GM23248 (cell line): ENCODE measurements around the gene MRPS24. TPM values are rescaled to one million over a fixed set of nuclear protein-coding genes. Genes with fewer than 3 reads are reported as not detected.

Experiments used
- DNase-seq: peaks from one replicate; pipeline ENCODE4 v3.0.0-alpha.2; 2015
- H2AFZ ChIP-seq: fragments of 200-600 bp; sonication (generic); 2 replicates; pipeline ENCODE4 v1.6.1; 2016; ENCODE audit warnings: antibody characterized with exemption
- H3F3A ChIP-seq: fragments of 200-600 bp; sonication (generic); 2 replicates; pipeline ENCODE4 v1.6.1; 2016; ENCODE audit warnings: mild to moderate bottlenecking, antibody characterized with exemption, mixed run types; ENCODE audit not compliant: insufficient read depth
- H3K27ac ChIP-seq: fragments of 200-600 bp; sonication (generic); 2 replicates; pipeline ENCODE4 v1.5.1; 2016; ENCODE audit warnings: mild to moderate bottlenecking
- H3K27me3 ChIP-seq: fragments of 200-600 bp; sonication (generic); replicated peaks from 2 replicates; pipeline ENCODE4 v1.6.1; 2016; ENCODE audit warnings: mild to moderate bottlenecking; ENCODE audit not compliant: insufficient read depth
- H3K36me3 ChIP-seq: fragments of 200-600 bp; sonication (generic); 2 replicates; pipeline ENCODE4 v1.6.1; 2016; ENCODE audit warnings: low read depth, mild to moderate bottlenecking
- H3K4me1 ChIP-seq: fragments of 200-600 bp; sonication (generic); 2 replicates; pipeline ENCODE4 v1.6.1; 2016; ENCODE audit warnings: mild to moderate bottlenecking; ENCODE audit not compliant: insufficient read depth
- H3K4me2 ChIP-seq: fragments of 200-600 bp; sonication (generic); one replicate; pipeline ENCODE4 v1.6.1; 2016; ENCODE audit warnings: mild to moderate bottlenecking; ENCODE audit not compliant: unreplicated experiment
- H3K4me3 ChIP-seq: fragments of 200-600 bp; sonication (generic); 2 replicates; pipeline ENCODE4 v1.5.1; 2016; ENCODE audit warnings: mild to moderate bottlenecking
- H3K79me2 ChIP-seq: fragments of 200-600 bp; sonication (generic); 2 replicates; pipeline ENCODE4 v1.6.1; 2016; ENCODE audit warnings: mild to moderate bottlenecking; ENCODE audit not compliant: insufficient read depth
- H3K9ac ChIP-seq: fragments of 200-600 bp; sonication (generic); 2 replicates; pipeline ENCODE4 v1.6.1; 2016; ENCODE audit warnings: mild to moderate bottlenecking
- H3K9me2 ChIP-seq: fragments of 200-600 bp; sonication (generic); 2 replicates; pipeline ENCODE4 v1.6.1; 2016; ENCODE audit warnings: mixed run types, mild to moderate bottlenecking, moderate library complexity; ENCODE audit not compliant: insufficient read depth
- H3K9me3 ChIP-seq: fragments of 200-600 bp; sonication (generic); one replicate; pipeline ENCODE4 v1.6.1; 2017; ENCODE audit warnings: low read depth
- H4K20me1 ChIP-seq: fragments of 200-600 bp; sonication (generic); 2 replicates; pipeline ENCODE4 v1.6.0; 2016; ENCODE audit not compliant: insufficient read depth
- EZH2 ChIP-seq: fragments of 200-600 bp; sonication (generic); IDR thresholded peaks from 2 replicates; pipeline ENCODE4 v1.6.1; 2018; ENCODE audit warnings: antibody characterized with exemption, mild to moderate bottlenecking; ENCODE audit not compliant: insufficient read depth, poor library complexity, severe bottlenecking
- EZH2phosphoT487 ChIP-seq: fragments of 200-600 bp; sonication (generic); IDR thresholded peaks from 2 replicates; pipeline ENCODE4 v1.6.1; 2018; ENCODE audit warnings: antibody characterized with exemption, moderate library complexity, mild to moderate bottlenecking, low read depth; ENCODE audit not compliant: insufficient read depth
- WGBS, 2 experiments: methylation state at CpG; one replicate each; pipeline ENCODE4 v1.1.6; 2015 to 2017; ENCODE audit warnings: low lambda C conversion rate in 2 of 2, low coverage in 1 of 2; ENCODE audit errors: missing lambda C conversion rate in 2 of 2; 5-methylcytosine and 5-hydroxymethylcytosine counted together
- in situ Hi-C: fragments of 300-500 bp; cut with MboI; formaldehyde crosslinking; loops from 2 replicates; pipeline ENCODE4 v1.15.0; 2020
- polyA plus RNA-seq: library from polyadenylated mRNA; unstranded; fragments of >200 nt; fragmentation: Nextera tagmentation; extraction: Ambion mirVana; gene quantifications from 2 replicates; pipeline ENCODE4 v1.2.1, GENCODE V29; 2016
- total RNA-seq: library from RNA; depleted of rRNA; stranded (reverse); fragments of >200 nt; shearing (Covaris generic); gene quantifications from 2 replicates; pipeline ENCODE4 v1.2.3, GENCODE V29; 2014

The MRPS24 gene
- total and polyA plus RNA-seq, 2 experiments from 2014 or later: 113 to 163 TPM

DNA sequence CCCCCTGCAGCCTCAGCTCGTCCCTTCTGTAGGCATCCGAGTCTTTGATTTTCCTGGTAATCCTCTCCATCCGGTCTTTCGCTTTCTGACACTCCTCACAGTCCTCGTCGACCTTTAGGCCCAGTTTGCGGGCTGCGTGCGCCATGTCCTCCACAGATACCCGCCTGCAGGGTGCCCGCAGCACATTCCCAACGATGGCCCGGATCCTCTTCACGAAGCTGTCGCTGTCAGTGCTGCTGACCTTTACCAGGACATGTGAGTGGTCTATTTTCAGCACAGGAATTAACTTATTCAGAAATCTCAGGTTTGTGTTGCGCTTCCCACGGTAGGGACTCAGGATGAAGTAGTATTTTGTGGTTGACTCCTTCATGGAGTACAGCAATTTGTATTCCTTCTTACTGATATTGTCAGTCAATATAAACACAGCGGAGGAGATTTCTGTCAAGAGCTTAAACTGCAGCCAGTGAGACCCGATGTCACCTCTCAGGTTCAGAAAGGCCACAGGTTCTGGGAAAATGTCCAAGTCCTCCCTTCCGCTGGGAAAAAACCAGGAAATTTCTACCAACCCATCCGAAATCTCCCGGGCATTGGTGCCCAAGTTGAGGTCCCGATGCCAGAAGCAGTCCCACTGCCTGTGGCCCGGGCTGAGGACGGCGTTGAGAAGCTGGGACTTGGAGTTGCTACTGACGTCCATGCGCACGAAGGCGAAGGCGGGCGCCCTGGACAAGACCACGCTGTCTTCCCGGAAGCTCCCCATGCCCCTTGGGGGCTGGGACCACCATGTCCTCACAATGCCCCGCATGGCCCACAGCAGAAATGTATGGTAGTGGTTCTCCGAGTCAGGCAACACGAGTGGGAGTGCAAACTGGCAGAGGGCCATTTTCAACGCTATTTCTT, 8.9 kb upstream of the MRPS24 start:
- Histone ChIP-seq H3K9me2 (no peaks in the 10 kb centered on the region), H3K36me3 (peaks cover 25% of the 10 kb centered on the region), H3K4me3 (no peak overlapping the region), H3K9me3 (no peaks in the 10 kb centered on the region), H3K27me3 (no peaks in the 10 kb centered on the region), H2AFZ (no peak overlapping the region), H3K79me2 (peaks cover 37% of the 10 kb centered on the region), H3K27ac (peak overlapping the region; percentile 79), H3F3A (peaks cover 56% of the 10 kb centered on the region), H4K20me1 (no peaks in the 10 kb centered on the region), H3K4me1 (peaks cover 40% of the 10 kb centered on the region), H3K9ac (no peak overlapping the region; the same call in 1 of the 2 replicates), H3K4me2 (peak overlapping the region; percentile 55)
- DNase-seq: no peak
- in situ Hi-C loops: no loop called here
- TF ChIP-seq EZH2 (no peak), EZH2phosphoT487 (no peak)
- 94 to 95% methylated on average over 36 to 38 of the region's 38 CpGs for WGBS, 2 experiments

- Histone ChIP-seq H3K79me2 (peaks cover 33% of the 10 kb centered on the region), H3K4me2 (no peak overlapping the region), H3K9ac (no peak overlapping the region), H3K9me2 (no peaks in the 10 kb centered on the region), H3K27ac (no peak overlapping the region), H3K4me3 (no peak overlapping the region), H4K20me1 (no peaks in the 10 kb centered on the region), H3K36me3 (peaks cover 22% of the 10 kb centered on the region), H3K4me1 (peaks cover 43% of the 10 kb centered on the region), H3K27me3 (no peaks in the 10 kb centered on the region), H2AFZ (no peak overlapping the region), H3F3A (peaks cover 61% of the 10 kb centered on the region), H3K9me3 (no peaks in the 10 kb centered on the region)
- no peak for DNase-seq
- TF ChIP-seq EZH2phosphoT487: no peak
- no peak for TF ChIP-seq EZH2
- in situ Hi-C loops: no loop called here
- 89 to 92% methylated on average over 24 to 28 of the region's 29 CpGs for WGBS, 2 experiments
Observed at GRCh38 chr7:43876976-43877745, 7.8 kb upstream of the MRPS24 start.

DNA sequence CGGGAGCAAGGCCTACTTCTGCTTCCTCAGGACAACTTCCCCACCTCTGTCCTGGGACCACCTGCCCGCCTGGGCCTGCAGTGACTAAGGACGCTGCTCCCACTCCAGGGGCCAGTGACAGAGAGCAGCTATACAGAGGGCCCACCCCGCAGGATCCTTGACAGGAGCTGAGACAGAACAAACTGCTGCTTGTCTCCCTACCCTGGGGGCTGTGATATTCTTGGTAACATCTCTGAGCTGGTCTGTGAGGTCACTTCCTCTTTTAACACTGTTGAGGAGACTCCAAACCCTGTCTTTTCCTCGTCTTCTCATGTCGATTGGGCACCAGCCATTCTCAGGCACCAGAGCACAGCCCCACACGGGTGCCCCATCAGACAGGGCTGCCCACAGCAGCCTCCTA, 6.9 kb upstream of the MRPS24 start:
- TF ChIP-seq EZH2 (no peak), EZH2phosphoT487 (no peak)
- H3K36me3 ChIP-seq: peaks cover 22% of the 10 kb centered on the region
- no peaks in the 10 kb centered on the region for H3K9me2 ChIP-seq
- no peak for DNase-seq
- H3K4me2 ChIP-seq: no peak overlapping the region
- no peak overlapping the region for H3K27ac ChIP-seq
- 93 to 94% methylated on average over 7 of the region's 7 CpGs for WGBS, 2 experiments
- no peaks in the 10 kb centered on the region for H3K9me3 ChIP-seq
- peaks cover 33% of the 10 kb centered on the region for H3K79me2 ChIP-seq
- no peaks in the 10 kb centered on the region for H4K20me1 ChIP-seq
- no peaks in the 10 kb centered on the region for H3K27me3 ChIP-seq
- H2AFZ ChIP-seq: no peak overlapping the region
- no peak overlapping the region for H3K9ac ChIP-seq
- no peak overlapping the region for H3K4me3 ChIP-seq
- peaks cover 49% of the 10 kb centered on the region for H3K4me1 ChIP-seq
- in situ Hi-C loops: no loop called here
- H3F3A ChIP-seq: peaks cover 62% of the 10 kb centered on the region

GRCh38 chr7:43873300-43873699, 4.0 kb upstream of the MRPS24 start:
- peaks cover 4% of the 10 kb centered on the region; the same call in 1 of the 2 replicates for H3K36me3 ChIP-seq
- H3K4me1 ChIP-seq: peaks cover 44% of the 10 kb centered on the region
- H3K4me3 ChIP-seq: peak overlapping the region; percentile 46
- 11 to 18% methylated on average over 5 of the region's 5 CpGs for WGBS, 2 experiments
- H3K79me2 ChIP-seq: peaks cover 34% of the 10 kb centered on the region
- peak overlapping the region; percentile 59 for H3K4me2 ChIP-seq
- no peaks in the 10 kb centered on the region for H3K9me3 ChIP-seq
- H4K20me1 ChIP-seq: no peaks in the 10 kb centered on the region
- no peaks in the 10 kb centered on the region for H3K9me2 ChIP-seq
- H3F3A ChIP-seq: peaks cover 56% of the 10 kb centered on the region
- H3K9ac ChIP-seq: peak overlapping the region; percentile 90
- peak; percentile 96 for DNase-seq
- 0 out of 2 replicates have a peak overlapping the region, but pooled peaks have one; percentile 4 for H2AFZ ChIP-seq
- H3K27me3 ChIP-seq: no peaks in the 10 kb centered on the region
- in situ Hi-C loops: no loop called here
- H3K27ac ChIP-seq: peak overlapping the region; percentile 100
- TF ChIP-seq EZH2phosphoT487: no peak
- no peak for TF ChIP-seq EZH2
